DND-41 (cell line): Measurements from ENCODE around the gene IGSF23.

Source experiments
- ATAC-seq: fragments of 200-7000 bp; cut with Tn5 transposase; 3 replicates; pipeline ENCODE4 v1.9.1; 2021; ENCODE audit warnings: low read depth; ENCODE audit not compliant: insufficient read depth
- DNase-seq: peaks from one replicate; pipeline ENCODE4 v3.0.0-alpha.2; 2020
- H2AFZ ChIP-seq: 2 replicates; pipeline ENCODE4 v1.6.0; 2012; ENCODE audit warnings: low read depth, low read length
- H3K27ac ChIP-seq: 2 replicates; pipeline ENCODE4 v1.5.1; 2012; ENCODE audit warnings: low read length, inconsistent platforms
- H3K27me3 ChIP-seq: fragments of 200-600 bp; sonication (generic); 2 replicates; pipeline ENCODE4 v1.6.0; 2012; ENCODE audit warnings: low read length, mild to moderate bottlenecking, inconsistent platforms; ENCODE audit not compliant: insufficient read depth, poor library complexity
- H3K36me3 ChIP-seq: 2 replicates; pipeline ENCODE4 v1.5.1; 2012; ENCODE audit warnings: low read length, inconsistent platforms; ENCODE audit not compliant: insufficient read depth
- H3K4me1 ChIP-seq: 2 replicates; pipeline ENCODE4 v1.5.1; 2012; ENCODE audit warnings: mild to moderate bottlenecking, low read length; ENCODE audit not compliant: insufficient read depth
- H3K4me2 ChIP-seq: 2 replicates; pipeline ENCODE4 v1.6.0; 2012; ENCODE audit warnings: mild to moderate bottlenecking, moderate library complexity, low read length, inconsistent platforms; ENCODE audit not compliant: insufficient read depth
- H3K4me3 ChIP-seq, 2 experiments: fragments of 200-600 bp in 1 of 2; shearing (Covaris generic) in 1 of 2; 2 replicates each; pipeline ENCODE4 v1.5.1; 2012 to 2016; ENCODE audit warnings: inconsistent platforms in 2 of 2, low read length in 2 of 2, mild to moderate bottlenecking in 2 of 2, low read depth in 1 of 2, moderate library complexity in 1 of 2
- H3K79me2 ChIP-seq: 2 replicates; pipeline ENCODE4 v1.6.0; 2012; ENCODE audit warnings: low read length, inconsistent platforms; ENCODE audit not compliant: insufficient read depth
- H3K9ac ChIP-seq: 2 replicates; pipeline ENCODE4 v1.6.0; 2012; ENCODE audit warnings: low read depth, mild to moderate bottlenecking, inconsistent platforms, low read length, moderate library complexity
- H3K9me3 ChIP-seq: 2 replicates; pipeline ENCODE4 v1.5.1; 2012; ENCODE audit warnings: low read length, moderate library complexity, mild to moderate bottlenecking, inconsistent platforms; ENCODE audit not compliant: insufficient read depth, severe bottlenecking
- H4K20me1 ChIP-seq: 2 replicates; pipeline ENCODE4 v1.6.0; 2012; ENCODE audit warnings: low read length; ENCODE audit not compliant: insufficient read depth
- CTCF ChIP-seq: IDR thresholded peaks from 2 replicates; pipeline ENCODE4 v1.5.1; 2012; ENCODE audit warnings: borderline replicate concordance, low read length, moderate library complexity, mild to moderate bottlenecking; ENCODE audit not compliant: poor library complexity, severe bottlenecking; ENCODE audit errors: extremely low read depth
- EZH2 ChIP-seq: IDR thresholded peaks from 3 replicates; pipeline ENCODE4 v1.6.1; 2012; ENCODE audit warnings: borderline replicate concordance, low read depth, mild to moderate bottlenecking, moderate library complexity, low read length, inconsistent platforms; ENCODE audit not compliant: severe bottlenecking

Gene IGSF23

GRCh38 chr19:44662691-44663385, 49.5 kb downstream of the IGSF23 start:
- H2AFZ ChIP-seq, result no peak overlapping the region
- H3K4me1 ChIP-seq, result no peaks in the 10 kb centered on the region
- H4K20me1 ChIP-seq, result no peaks in the 10 kb centered on the region
- no peaks in the 10 kb centered on the region for H3K9me3 ChIP-seq
- H3K9ac ChIP-seq, result no peak overlapping the region
- no peaks in the 10 kb centered on the region for H3K79me2 ChIP-seq
- no peak for DNase-seq
- H3K27me3 ChIP-seq, result no peaks in the 10 kb centered on the region
- no peak overlapping the region for H3K4me3 ChIP-seq
- H3K36me3 ChIP-seq, result no peaks in the 10 kb centered on the region
- no peak for ATAC-seq
- TF ChIP-seq EZH2 (no peak), CTCF (no peak)
- no peak overlapping the region for H3K27ac ChIP-seq
- no peak overlapping the region for H3K4me2 ChIP-seq

- Histone ChIP-seq H3K79me2 (no peaks in the 10 kb centered on the region), H3K4me2 (no peak overlapping the region), H3K4me3 (no peak overlapping the region), H3K27me3 (no peaks in the 10 kb centered on the region), H2AFZ (no peak overlapping the region), H3K27ac (no peak overlapping the region), H3K4me1 (no peaks in the 10 kb centered on the region), H3K36me3 (no peaks in the 10 kb centered on the region), H4K20me1 (no peaks in the 10 kb centered on the region), H3K9ac (no peak overlapping the region), H3K9me3 (no peaks in the 10 kb centered on the region)
- DNase-seq, result no peak
- no peak for ATAC-seq
- TF ChIP-seq CTCF, result no peak
- no peak for TF ChIP-seq EZH2
These were observed 50.6 kb downstream of the IGSF23 start for GRCh38 chr19:44663996-44664395.

GRCh38 chr19:44664976-44665375, 51.6 kb downstream of the IGSF23 start:
- H2AFZ ChIP-seq, result no peak overlapping the region
- TF ChIP-seq CTCF (no peak), EZH2 (no peak)
- H3K9ac ChIP-seq, result no peak overlapping the region
- ATAC-seq, result no peak
- H3K9me3 ChIP-seq, result no peaks in the 10 kb centered on the region
- no peaks in the 10 kb centered on the region for H4K20me1 ChIP-seq
- no peak for DNase-seq
- H3K4me2 ChIP-seq, result no peak overlapping the region
- H3K36me3 ChIP-seq, result no peaks in the 10 kb centered on the region
- no peaks in the 10 kb centered on the region for H3K4me1 ChIP-seq
- no peak overlapping the region for H3K27ac ChIP-seq
- H3K4me3 ChIP-seq, result no peak overlapping the region
- no peaks in the 10 kb centered on the region for H3K27me3 ChIP-seq
- no peaks in the 10 kb centered on the region for H3K79me2 ChIP-seq
